Activated T-cell treated with anti-CD3 and anti-CD28 coated beads, Interleukin-2, amount 50 U/mL, for 72 hours (primary cell): Measurements from ENCODE around the gene PPP1R9B. TPM values are rescaled to one million over a fixed set of nuclear protein-coding genes. Genes with fewer than 3 reads are reported as not detected.
A peak's percentile ranks its signal among the peaks of the same experiment; 100 is the strongest.

Source experiments
- ATAC-seq, 2 donors: fragments of 150-1000 bp; cut with Tn5 transposase; replicated peaks in 1 of 2; 2 replicates each; pipeline ENCODE4 v1.10.0; 2021; ENCODE audit warnings: moderate library complexity in 2 of 2, mild to moderate bottlenecking in 1 of 2
- DNase-seq, 2 donors: peaks; one replicate each; pipeline ENCODE4 v3.0.0; 2021 to 2022; ENCODE audit warnings: mixed read lengths in 1 of 2
- H3K27ac Mint-ChIP-seq: one replicate; pipeline ENCODE4 v1.8.0; 2022; ENCODE audit warnings: mild to moderate bottlenecking, moderate library complexity, mixed read lengths
- H3K27me3 Mint-ChIP-seq: one replicate; pipeline ENCODE4 v1.8.0; 2022; ENCODE audit warnings: low read depth, mixed read lengths
- H3K36me3 Mint-ChIP-seq, 2 donors: one replicate each; pipeline ENCODE4 v1.8.0; 2022; ENCODE audit warnings: mixed read lengths in 2 of 2, mild to moderate bottlenecking in 1 of 2; ENCODE audit not compliant: insufficient read depth in 2 of 2
- H3K4me1 Mint-ChIP-seq: one replicate; pipeline ENCODE4 v1.8.0; 2022; ENCODE audit warnings: low read depth, mixed read lengths
- H3K4me3 Mint-ChIP-seq, 2 donors: one replicate each; pipeline ENCODE4 v1.8.0; 2022; ENCODE audit warnings: mild to moderate bottlenecking in 2 of 2, mixed read lengths in 2 of 2, moderate library complexity in 2 of 2
- H3K9me3 Mint-ChIP-seq, 2 donors: one replicate each; pipeline ENCODE4 v1.8.0; 2022; ENCODE audit warnings: mixed read lengths in 2 of 2
- total RNA-seq, 2 donors: library from RNA; stranded (reverse); gene quantifications; one replicate each; pipeline ENCODE4 v1.2.3, GENCODE V29; 2022

Gene PPP1R9B
- total RNA-seq, 2 donors from 2014 or later = 111 to 128 TPM

GRCh38 chr17:50123649-50124349, 26.7 kb downstream of the PPP1R9B start:
- H3K27ac Mint-ChIP-seq = no peak overlapping the region
- H3K27me3 Mint-ChIP-seq = peaks cover 26% of the 10 kb centered on the region
- H3K4me3 Mint-ChIP-seq = no peak overlapping the region
- no peak for DNase-seq
- H3K36me3 Mint-ChIP-seq = peaks cover 0 to 3% of the 10 kb centered on the region in 2 donors
- peaks cover 10% of the 10 kb centered on the region for H3K4me1 Mint-ChIP-seq
- H3K9me3 Mint-ChIP-seq = no peaks in the 10 kb centered on the region
- ATAC-seq = no peak

- H3K27me3 Mint-ChIP-seq = peaks cover 26% of the 10 kb centered on the region
- no peak overlapping the region for H3K27ac Mint-ChIP-seq
- DNase-seq = no peak
- peaks cover 2% of the 10 kb centered on the region for H3K4me1 Mint-ChIP-seq
- no peak for ATAC-seq
- H3K4me3 Mint-ChIP-seq = no peak overlapping the region
- H3K9me3 Mint-ChIP-seq = no peaks in the 10 kb centered on the region
- no peaks in the 10 kb centered on the region for H3K36me3 Mint-ChIP-seq
These were observed 27.5 kb downstream of the PPP1R9B start for GRCh38 chr17:50122945-50123344.

GRCh38 chr17:50120475-50121253, 29.8 kb downstream of the PPP1R9B start:
- DNase-seq (no peak), ATAC-seq (no peak)
- no peak overlapping the region for H3K27ac Mint-ChIP-seq
- H3K9me3 Mint-ChIP-seq = no peaks in the 10 kb centered on the region
- peaks cover 43% of the 10 kb centered on the region for H3K27me3 Mint-ChIP-seq
- H3K4me1 Mint-ChIP-seq = peaks cover 9% of the 10 kb centered on the region
- H3K4me3 Mint-ChIP-seq = no peak overlapping the region
- no peaks in the 10 kb centered on the region for H3K36me3 Mint-ChIP-seq

- peaks cover 0 to 2% of the 10 kb centered on the region in 2 donors for H3K36me3 Mint-ChIP-seq
- H3K27ac Mint-ChIP-seq = no peak overlapping the region
- peaks cover 52% of the 10 kb centered on the region for H3K27me3 Mint-ChIP-seq
- H3K4me3 Mint-ChIP-seq = no peak overlapping the region
- no peaks in the 10 kb centered on the region for H3K9me3 Mint-ChIP-seq
- no peak for DNase-seq
- peaks cover 17% of the 10 kb centered on the region for H3K4me1 Mint-ChIP-seq
- no peak for ATAC-seq
These were observed 31.7 kb downstream of the PPP1R9B start for GRCh38 chr17:50118828-50119218.

GRCh38 chr17:50118076-50118827, 32.2 kb downstream of the PPP1R9B start:
- peaks cover 52% of the 10 kb centered on the region for H3K27me3 Mint-ChIP-seq
- H3K4me1 Mint-ChIP-seq = peaks cover 17% of the 10 kb centered on the region
- H3K4me3 Mint-ChIP-seq = peak overlapping the region in 1 of 2 donors; percentile 5
- no peak for ATAC-seq
- DNase-seq = no peak
- no peak overlapping the region for H3K27ac Mint-ChIP-seq
- no peaks in the 10 kb centered on the region for H3K9me3 Mint-ChIP-seq
- H3K36me3 Mint-ChIP-seq = peaks cover 0 to 2% of the 10 kb centered on the region in 2 donors

- DNase-seq (peak; percentile 77 to 79), ATAC-seq (peak; percentile 91)
- Mint-ChIP-seq H3K4me1 (peaks cover 17% of the 10 kb centered on the region), H3K4me3 (peak overlapping the region; percentile 66 to 78), H3K36me3 (peaks cover 0 to 2% of the 10 kb centered on the region in 2 donors), H3K9me3 (no peaks in the 10 kb centered on the region), H3K27me3 (peaks cover 52% of the 10 kb centered on the region), H3K27ac (no peak overlapping the region)
These were observed 33.0 kb downstream of the PPP1R9B start for GRCh38 chr17:50117202-50118051.

GRCh38 chr17:50115756-50116155, 34.7 kb downstream of the PPP1R9B start:
- DNase-seq (no peak), ATAC-seq (no peak)
- H3K4me3 Mint-ChIP-seq = no peak overlapping the region
- no peaks in the 10 kb centered on the region for H3K9me3 Mint-ChIP-seq
- H3K4me1 Mint-ChIP-seq = peaks cover 17% of the 10 kb centered on the region
- H3K36me3 Mint-ChIP-seq = peaks cover 0 to 2% of the 10 kb centered on the region in 2 donors
- H3K27ac Mint-ChIP-seq = no peak overlapping the region
- peaks cover 52% of the 10 kb centered on the region for H3K27me3 Mint-ChIP-seq

- ATAC-seq = peak; percentile 42
- Mint-ChIP-seq H3K27me3 (peaks cover 47% of the 10 kb centered on the region), H3K27ac (no peak overlapping the region), H3K4me3 (no peak overlapping the region), H3K9me3 (no peaks in the 10 kb centered on the region), H3K36me3 (peaks cover 0 to 2% of the 10 kb centered on the region in 2 donors), H3K4me1 (peaks cover 17% of the 10 kb centered on the region)
- DNase-seq = peak; percentile 54 to 55
These were observed 35.6 kb downstream of the PPP1R9B start for GRCh38 chr17:50114849-50115357.

GRCh38 chr17:50114401-50114800, 36.1 kb downstream of the PPP1R9B start:
- peaks cover 0 to 2% of the 10 kb centered on the region in 2 donors for H3K36me3 Mint-ChIP-seq
- H3K4me1 Mint-ChIP-seq = peaks cover 17% of the 10 kb centered on the region
- DNase-seq (no peak), ATAC-seq (no peak)
- no peak overlapping the region for H3K27ac Mint-ChIP-seq
- peaks cover 42% of the 10 kb centered on the region for H3K27me3 Mint-ChIP-seq
- no peaks in the 10 kb centered on the region for H3K9me3 Mint-ChIP-seq
- H3K4me3 Mint-ChIP-seq = no peak overlapping the region

- Mint-ChIP-seq H3K9me3 (no peaks in the 10 kb centered on the region), H3K27me3 (peaks cover 38% of the 10 kb centered on the region), H3K36me3 (peaks cover 0 to 2% of the 10 kb centered on the region in 2 donors), H3K27ac (no peak overlapping the region), H3K4me1 (peaks cover 17% of the 10 kb centered on the region), H3K4me3 (no peak overlapping the region)
- DNase-seq (no peak), ATAC-seq (no peak)
These were observed 36.7 kb downstream of the PPP1R9B start for GRCh38 chr17:50113624-50114320.

GRCh38 chr17:50112694-50113093, 37.8 kb downstream of the PPP1R9B start:
- DNase-seq (no peak), ATAC-seq (no peak)
- peaks cover 27% of the 10 kb centered on the region for H3K27me3 Mint-ChIP-seq
- H3K4me3 Mint-ChIP-seq = no peak overlapping the region
- H3K4me1 Mint-ChIP-seq = peaks cover 17% of the 10 kb centered on the region
- no peaks in the 10 kb centered on the region for H3K9me3 Mint-ChIP-seq
- peaks cover 0 to 2% of the 10 kb centered on the region in 2 donors for H3K36me3 Mint-ChIP-seq
- no peak overlapping the region for H3K27ac Mint-ChIP-seq
